Measurements from ENCODE around the gene SRPK3. TPM values are rescaled to one million over a fixed set of nuclear protein-coding genes. Genes with fewer than 3 reads are reported as not detected.

SRPK3 gene
- total RNA-seq, 1 donor from 2014 or later, result 85.1 TPM

- Histone ChIP-seq H3K4me1 (ENCODE audit: control insufficient read depth in 3 of 3, insufficient read depth in 3 of 3, low read length in 3 of 3) (peaks cover 4 to 16% (median 8%) of the 10 kb centered on the region in 3 donors), H3K9ac (ENCODE audit: low read depth in 1 of 3, low read length in 3 of 3) (no peak overlapping the region), H3K27ac (ENCODE audit: low read depth, low read length) (no peak overlapping the region), H3K27me3 (ENCODE audit: control insufficient read depth in 3 of 3, insufficient read depth in 3 of 3, low read length in 3 of 3) (peaks cover 0 to 4% (median 0%) of the 10 kb centered on the region in 3 donors), H3K9me3 (ENCODE audit: control insufficient read depth in 3 of 3, low read length in 3 of 3) (no peaks in the 10 kb centered on the region), H3K4me3 (ENCODE audit: low read length in 3 of 3) (no peak overlapping the region), H3K36me3 (ENCODE audit: control insufficient read depth in 3 of 3, insufficient read depth in 3 of 3, low read length in 3 of 3) (no peaks in the 10 kb centered on the region)
These were observed 5.3 kb upstream of the SRPK3 start for GRCh38 chrX:153775293-153776119.

GRCh38 chrX:153776120-153776599 lies 4.7 kb upstream of the SRPK3 start:
- Histone ChIP-seq H3K36me3 (ENCODE audit: control insufficient read depth in 3 of 3, insufficient read depth in 3 of 3, low read length in 3 of 3) (no peaks in the 10 kb centered on the region), H3K27ac (ENCODE audit: low read depth, low read length) (no peak overlapping the region), H3K27me3 (ENCODE audit: control insufficient read depth in 3 of 3, insufficient read depth in 3 of 3, low read length in 3 of 3) (no peaks in the 10 kb centered on the region), H3K9me3 (ENCODE audit: control insufficient read depth in 3 of 3, low read length in 3 of 3) (no peaks in the 10 kb centered on the region), H3K4me1 (ENCODE audit: control insufficient read depth in 3 of 3, insufficient read depth in 3 of 3, low read length in 3 of 3) (peaks cover 5 to 19% (median 11%) of the 10 kb centered on the region in 3 donors), H3K9ac (ENCODE audit: low read depth in 1 of 3, low read length in 3 of 3) (no peak overlapping the region), H3K4me3 (ENCODE audit: low read length in 3 of 3) (no peak overlapping the region)

- Histone ChIP-seq H3K27ac (ENCODE audit: low read depth, low read length) (no peak overlapping the region), H3K36me3 (ENCODE audit: control insufficient read depth in 3 of 3, insufficient read depth in 3 of 3, low read length in 3 of 3) (no peaks in the 10 kb centered on the region)
These were observed 4.2 kb upstream of the SRPK3 start for GRCh38 chrX:153776611-153777045.

GRCh38 chrX:153777261-153778090 lies 3.4 kb upstream of the SRPK3 start:
- Histone ChIP-seq H3K9ac (ENCODE audit: low read depth in 1 of 3, low read length in 3 of 3) (no peak overlapping the region), H3K27me3 (ENCODE audit: control insufficient read depth in 3 of 3, insufficient read depth in 3 of 3, low read length in 3 of 3) (no peaks in the 10 kb centered on the region), H3K27ac (ENCODE audit: low read depth, low read length) (no peak overlapping the region), H3K4me1 (ENCODE audit: control insufficient read depth in 3 of 3, insufficient read depth in 3 of 3, low read length in 3 of 3) (peaks cover 10 to 31% (median 18%) of the 10 kb centered on the region in 3 donors), H3K9me3 (ENCODE audit: control insufficient read depth in 3 of 3, low read length in 3 of 3) (no peaks in the 10 kb centered on the region), H3K4me3 (ENCODE audit: low read length in 3 of 3) (no peak overlapping the region), H3K36me3 (ENCODE audit: control insufficient read depth in 3 of 3, insufficient read depth in 3 of 3, low read length in 3 of 3) (no peaks in the 10 kb centered on the region)

More at GRCh38 chrX:153776611-153777045, 4.2 kb upstream of the SRPK3 start:
- Histone ChIP-seq H3K4me3 (ENCODE audit: low read length in 3 of 3) (no peak overlapping the region), H3K4me1 (ENCODE audit: control insufficient read depth in 3 of 3, insufficient read depth in 3 of 3, low read length in 3 of 3) (peaks cover 5 to 23% (median 12%) of the 10 kb centered on the region in 3 donors), H3K9me3 (ENCODE audit: control insufficient read depth in 3 of 3, low read length in 3 of 3) (no peaks in the 10 kb centered on the region), H3K9ac (ENCODE audit: low read depth in 1 of 3, low read length in 3 of 3) (no peak overlapping the region), H3K27me3 (ENCODE audit: control insufficient read depth in 3 of 3, insufficient read depth in 3 of 3, low read length in 3 of 3) (no peaks in the 10 kb centered on the region)

GRCh38 chrX:153778181-153778580 lies 2.7 kb upstream of the SRPK3 start:
- no peak overlapping the region for H3K27ac ChIP-seq (ENCODE audit: low read depth, low read length)
- H3K4me1 ChIP-seq (ENCODE audit: control insufficient read depth in 3 of 3, insufficient read depth in 3 of 3, low read length in 3 of 3), result peaks cover 13 to 36% (median 25%) of the 10 kb centered on the region in 3 donors
- H3K36me3 ChIP-seq (ENCODE audit: control insufficient read depth in 3 of 3, insufficient read depth in 3 of 3, low read length in 3 of 3), result peaks cover 2 to 3% (median 3%) of the 10 kb centered on the region in 3 donors
- no peaks in the 10 kb centered on the region for H3K27me3 ChIP-seq (ENCODE audit: control insufficient read depth in 3 of 3, insufficient read depth in 3 of 3, low read length in 3 of 3)
- H3K9ac ChIP-seq (ENCODE audit: low read depth in 1 of 3, low read length in 3 of 3), result no peak overlapping the region
- no peaks in the 10 kb centered on the region for H3K9me3 ChIP-seq (ENCODE audit: control insufficient read depth in 3 of 3, low read length in 3 of 3)
- no peak overlapping the region for H3K4me3 ChIP-seq (ENCODE audit: low read length in 3 of 3)

- no peak overlapping the region for H3K27ac ChIP-seq (ENCODE audit: low read depth, low read length)
- no peaks in the 10 kb centered on the region for H3K9me3 ChIP-seq (ENCODE audit: control insufficient read depth in 3 of 3, low read length in 3 of 3)
- no peaks in the 10 kb centered on the region for H3K27me3 ChIP-seq (ENCODE audit: control insufficient read depth in 3 of 3, insufficient read depth in 3 of 3, low read length in 3 of 3)
- no peak overlapping the region for H3K9ac ChIP-seq (ENCODE audit: low read depth in 1 of 3, low read length in 3 of 3)
- H3K4me3 ChIP-seq (ENCODE audit: low read length in 3 of 3), result no peak overlapping the region
- peaks cover 2 to 3% (median 3%) of the 10 kb centered on the region in 3 donors for H3K36me3 ChIP-seq (ENCODE audit: control insufficient read depth in 3 of 3, insufficient read depth in 3 of 3, low read length in 3 of 3)
- H3K4me1 ChIP-seq (ENCODE audit: control insufficient read depth in 3 of 3, insufficient read depth in 3 of 3, low read length in 3 of 3), result peaks cover 18 to 41% (median 30%) of the 10 kb centered on the region in 3 donors
These were observed 2.1 kb upstream of the SRPK3 start for GRCh38 chrX:153778684-153779101.

GRCh38 chrX:153779891-153780677 lies 757 bp upstream of the SRPK3 start:
- Histone ChIP-seq H3K4me1 (ENCODE audit: control insufficient read depth in 3 of 3, insufficient read depth in 3 of 3, low read length in 3 of 3) (peaks cover 19 to 46% (median 30%) of the 10 kb centered on the region in 3 donors), H3K27me3 (ENCODE audit: control insufficient read depth in 3 of 3, insufficient read depth in 3 of 3, low read length in 3 of 3) (no peaks in the 10 kb centered on the region), H3K36me3 (ENCODE audit: control insufficient read depth in 3 of 3, insufficient read depth in 3 of 3, low read length in 3 of 3) (peaks cover 2 to 6% (median 3%) of the 10 kb centered on the region in 3 donors), H3K4me3 (ENCODE audit: low read length in 3 of 3) (peak overlapping the region in 2 of 3 donors; percentile 20 to 49), H3K9ac (ENCODE audit: low read depth in 1 of 3, low read length in 3 of 3) (peak overlapping the region; percentile 30 to 64 (median 60)), H3K27ac (ENCODE audit: low read depth, low read length) (peak overlapping the region; percentile 91), H3K9me3 (ENCODE audit: control insufficient read depth in 3 of 3, low read length in 3 of 3) (no peaks in the 10 kb centered on the region)

GRCh38 chrX:153781428-153782047 lies 697 bp downstream of the SRPK3 start:
- H3K27ac ChIP-seq (ENCODE audit: low read depth, low read length), result peak overlapping the region; percentile 91
- peaks cover 7 to 15% (median 11%) of the 10 kb centered on the region in 3 donors for H3K36me3 ChIP-seq (ENCODE audit: control insufficient read depth in 3 of 3, insufficient read depth in 3 of 3, low read length in 3 of 3)
- H3K4me3 ChIP-seq (ENCODE audit: low read length in 3 of 3), result peak overlapping the region; percentile 54 to 71 (median 65)
- H3K4me1 ChIP-seq (ENCODE audit: control insufficient read depth in 3 of 3, insufficient read depth in 3 of 3, low read length in 3 of 3), result peaks cover 19 to 53% (median 30%) of the 10 kb centered on the region in 3 donors
- H3K9me3 ChIP-seq (ENCODE audit: control insufficient read depth in 3 of 3, low read length in 3 of 3), result no peaks in the 10 kb centered on the region
- H3K9ac ChIP-seq (ENCODE audit: low read depth in 1 of 3, low read length in 3 of 3), result peak overlapping the region; percentile 68 to 94 (median 90)
- no peaks in the 10 kb centered on the region for H3K27me3 ChIP-seq (ENCODE audit: control insufficient read depth in 3 of 3, insufficient read depth in 3 of 3, low read length in 3 of 3)

- Histone ChIP-seq H3K4me3 (ENCODE audit: low read length in 3 of 3) (peak overlapping the region; percentile 38 to 65 (median 60)), H3K27me3 (ENCODE audit: control insufficient read depth in 3 of 3, insufficient read depth in 3 of 3, low read length in 3 of 3) (no peaks in the 10 kb centered on the region), H3K36me3 (ENCODE audit: control insufficient read depth in 3 of 3, insufficient read depth in 3 of 3, low read length in 3 of 3) (peaks cover 7 to 18% (median 13%) of the 10 kb centered on the region in 3 donors), H3K9ac (ENCODE audit: low read depth in 1 of 3, low read length in 3 of 3) (peak overlapping the region in 2 of 3 donors; percentile 68 to 94), H3K4me1 (ENCODE audit: control insufficient read depth in 3 of 3, insufficient read depth in 3 of 3, low read length in 3 of 3) (peaks cover 19 to 53% (median 33%) of the 10 kb centered on the region in 3 donors), H3K9me3 (ENCODE audit: control insufficient read depth in 3 of 3, low read length in 3 of 3) (no peaks in the 10 kb centered on the region), H3K27ac (ENCODE audit: low read depth, low read length) (peak overlapping the region; percentile 91)
These were observed 1.5 kb downstream of the SRPK3 start for GRCh38 chrX:153782313-153782712.

Measured in skeletal muscle tissue (tissue), 4 donors.